Fibroblast of the aortic adventitia (primary cell): ENCODE results near the gene DNAH17. TPM values are rescaled to one million over a fixed set of nuclear protein-coding genes. Genes with fewer than 3 reads are reported as not detected.
A peak's percentile ranks its signal among the peaks of the same experiment; 100 is the strongest.

Experiments used
- DNase-seq: peaks from one replicate; pipeline ENCODE4 v3.0.0-alpha.2; 2010; ENCODE audit warnings: low read depth
- H3K4me3 ChIP-seq: 2 replicates; pipeline ENCODE4 v1.5.1; 2011; ENCODE audit warnings: low read depth, mild to moderate bottlenecking, control low read depth, low read length, moderate library complexity
- total RNA-seq: library from RNA; depleted of rRNA; stranded (reverse); fragments of >200 nt; gene quantifications from 2 replicates; pipeline ENCODE4 v1.2.3, GENCODE V29; 2012; ENCODE audit warnings: low replicate concordance
- TF ChIP-seq, protein P1 (sequence below): IDR thresholded peaks from 2 replicates; pipeline ENCODE4 v1.5.1; 2011; ENCODE audit warnings: mild to moderate bottlenecking, low read length, control low read depth, inconsistent platforms; ENCODE audit not compliant: insufficient read depth

DNAH17 gene
- total RNA-seq, 1 donor, result not detected

DNA sequence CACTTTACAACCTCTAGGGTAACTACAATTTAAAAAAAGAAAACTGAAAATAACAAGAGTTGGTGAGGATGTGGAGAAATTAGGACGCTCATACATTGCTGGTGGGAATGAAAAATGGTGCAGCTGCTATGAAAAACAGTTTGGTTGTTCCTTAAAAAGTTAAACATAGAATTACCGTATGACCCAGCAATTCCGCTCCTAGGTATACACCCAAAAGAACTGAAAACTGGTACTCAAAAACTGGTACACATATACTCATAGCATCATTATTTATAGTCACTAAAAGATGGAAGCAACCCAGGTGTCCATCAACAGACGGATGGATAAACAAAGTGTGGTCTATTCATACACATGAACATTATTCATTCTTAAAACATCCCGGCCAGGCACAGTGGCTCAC is 42.9 kb upstream of the DNAH17 start:
- TF ChIP-seq, protein P1, sequence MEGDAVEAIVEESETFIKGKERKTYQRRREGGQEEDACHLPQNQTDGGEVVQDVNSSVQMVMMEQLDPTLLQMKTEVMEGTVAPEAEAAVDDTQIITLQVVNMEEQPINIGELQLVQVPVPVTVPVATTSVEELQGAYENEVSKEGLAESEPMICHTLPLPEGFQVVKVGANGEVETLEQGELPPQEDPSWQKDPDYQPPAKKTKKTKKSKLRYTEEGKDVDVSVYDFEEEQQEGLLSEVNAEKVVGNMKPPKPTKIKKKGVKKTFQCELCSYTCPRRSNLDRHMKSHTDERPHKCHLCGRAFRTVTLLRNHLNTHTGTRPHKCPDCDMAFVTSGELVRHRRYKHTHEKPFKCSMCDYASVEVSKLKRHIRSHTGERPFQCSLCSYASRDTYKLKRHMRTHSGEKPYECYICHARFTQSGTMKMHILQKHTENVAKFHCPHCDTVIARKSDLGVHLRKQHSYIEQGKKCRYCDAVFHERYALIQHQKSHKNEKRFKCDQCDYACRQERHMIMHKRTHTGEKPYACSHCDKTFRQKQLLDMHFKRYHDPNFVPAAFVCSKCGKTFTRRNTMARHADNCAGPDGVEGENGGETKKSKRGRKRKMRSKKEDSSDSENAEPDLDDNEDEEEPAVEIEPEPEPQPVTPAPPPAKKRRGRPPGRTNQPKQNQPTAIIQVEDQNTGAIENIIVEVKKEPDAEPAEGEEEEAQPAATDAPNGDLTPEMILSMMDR, result no peak
- H3K4me3 ChIP-seq, result no peak overlapping the region
- DNase-seq, result no peak

DNA sequence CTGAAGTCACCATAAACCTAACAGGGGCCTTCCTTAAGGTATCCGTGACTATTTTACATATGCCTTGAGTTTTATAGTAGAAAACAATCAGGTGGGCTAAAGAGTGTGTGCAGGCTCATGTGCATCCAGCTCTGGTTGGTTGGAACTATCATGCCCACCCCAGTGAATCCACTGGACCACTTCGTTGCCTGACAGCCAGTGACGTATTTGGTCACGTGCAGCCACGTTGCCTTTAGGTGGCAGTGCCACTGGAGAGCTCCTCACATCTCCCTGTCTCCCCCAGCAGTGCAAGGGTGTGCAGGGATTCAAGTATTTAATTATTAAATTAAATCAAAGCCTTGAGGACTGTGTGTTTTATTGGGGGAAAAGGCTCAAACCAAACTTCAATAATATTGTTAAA is 42.1 kb upstream of the DNAH17 start:
- TF ChIP-seq, protein P1, result no peak
- no peak for DNase-seq
- no peak overlapping the region for H3K4me3 ChIP-seq

DNA sequence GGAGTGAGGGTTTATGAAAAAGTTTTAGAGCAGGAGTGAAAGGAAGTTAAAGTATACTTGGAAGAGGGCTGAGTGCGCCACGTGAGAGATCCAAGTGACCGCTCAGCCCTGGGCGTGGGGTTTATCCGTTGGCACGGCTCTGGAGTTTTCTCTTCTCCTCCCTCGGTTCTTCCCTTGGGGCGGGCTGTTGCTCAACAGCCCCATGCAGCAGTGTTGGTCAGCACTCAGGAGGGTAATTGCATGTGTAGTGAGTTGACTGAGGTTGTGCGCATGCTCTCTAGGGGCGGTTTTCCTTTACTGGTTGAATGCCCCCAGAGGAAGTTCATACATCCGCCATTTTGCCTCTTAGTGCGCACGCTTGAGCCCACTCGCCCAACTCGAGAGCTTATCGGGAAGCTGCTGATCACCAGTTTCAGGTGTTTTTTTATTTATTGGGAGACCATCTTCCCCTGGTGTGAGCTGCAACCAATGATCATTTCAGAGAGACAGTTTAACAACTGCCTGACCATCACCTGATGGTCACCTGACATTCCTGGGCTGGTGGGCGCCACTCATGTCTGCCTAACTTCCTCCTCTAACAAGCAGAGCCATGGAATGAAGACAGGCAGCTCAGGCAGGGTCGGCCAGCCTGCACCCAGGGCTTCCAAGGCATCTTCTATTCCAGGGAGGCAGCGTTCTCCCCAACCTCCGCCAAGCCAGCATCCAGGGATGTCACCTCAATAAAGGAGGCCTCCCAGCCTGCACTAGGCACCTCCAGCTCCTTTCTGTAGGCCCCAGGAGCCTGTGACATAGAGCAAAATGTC is 41.3 kb upstream of the DNAH17 start:
- TF ChIP-seq, protein P1, result no peak

DNA sequence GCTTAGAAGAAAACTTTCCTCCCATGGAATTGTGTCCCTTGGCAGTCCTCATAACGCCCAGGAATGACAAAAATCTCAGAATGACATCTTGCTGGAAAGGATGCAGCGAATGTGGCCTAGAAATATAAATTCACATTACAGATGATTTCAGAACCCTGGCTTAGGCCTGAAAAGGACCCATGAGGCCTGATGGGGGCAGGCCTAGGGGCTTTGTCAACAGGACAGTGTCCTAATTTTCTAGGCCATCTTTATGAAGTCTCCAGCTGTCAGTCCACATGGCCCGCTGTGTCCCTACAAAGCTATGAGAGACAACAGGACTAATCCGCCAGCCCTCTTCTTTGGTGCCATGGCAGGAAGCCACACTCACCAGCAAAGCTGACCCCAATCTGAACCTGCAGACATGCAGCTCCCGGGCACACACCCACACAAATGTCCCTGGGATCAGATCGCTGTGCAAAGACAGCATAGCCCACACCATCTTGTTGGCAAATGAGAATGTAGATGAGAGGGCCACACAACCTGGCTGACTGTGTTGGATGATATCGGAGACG is 40.4 kb upstream of the DNAH17 start:
- peak; percentile 26 for DNase-seq
- TF ChIP-seq, protein P1, result no peak
- no peak overlapping the region for H3K4me3 ChIP-seq

More for the DNA sequence above, 41.3 kb upstream of the DNAH17 start:
- no peak overlapping the region for H3K4me3 ChIP-seq
- peak; percentile 63 for DNase-seq

DNA sequence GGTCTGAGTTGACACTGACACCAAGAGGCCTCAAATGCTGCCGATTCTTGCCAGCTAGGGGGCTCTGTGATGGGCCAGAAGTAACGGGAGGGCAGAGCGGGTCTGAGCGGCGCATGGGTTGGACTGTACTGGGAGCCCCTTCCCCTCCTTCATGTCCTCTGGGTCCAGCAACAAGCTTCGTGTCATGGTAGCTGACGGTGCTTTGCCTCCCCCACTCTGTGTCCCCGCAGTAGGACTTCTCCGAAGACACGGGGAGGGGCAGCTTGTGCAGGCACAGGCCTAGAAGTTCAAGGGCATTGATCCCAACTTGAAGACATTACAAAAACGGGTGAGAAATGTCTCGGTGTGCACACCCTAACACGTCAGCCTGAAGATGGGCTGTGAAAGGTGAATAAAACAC is 39.8 kb upstream of the DNAH17 start:
- no peak overlapping the region for H3K4me3 ChIP-seq
- no peak for DNase-seq
- TF ChIP-seq, protein P1, result no peak

DNA sequence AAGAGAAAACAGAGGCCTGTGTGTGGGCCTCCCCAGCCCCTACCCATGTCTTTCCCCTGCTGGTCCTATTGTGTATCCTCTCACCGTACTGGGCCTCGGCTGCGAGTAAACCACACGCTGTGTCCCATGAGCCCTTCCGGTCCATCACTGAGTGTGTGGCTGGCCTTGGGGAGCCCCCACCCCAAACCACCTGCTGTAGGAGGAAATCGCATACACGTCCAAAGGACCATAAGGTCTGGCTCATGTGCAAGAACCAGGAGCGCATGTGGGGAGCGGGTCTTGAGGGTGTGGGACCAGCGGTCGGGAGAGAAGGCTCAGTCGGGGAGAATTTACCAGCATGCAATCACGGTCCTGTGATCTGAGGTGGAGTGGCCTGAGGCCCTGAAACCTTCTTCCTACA is 38.4 kb upstream of the DNAH17 start:
- TF ChIP-seq, protein P1, result no peak
- DNase-seq, result no peak
- H3K4me3 ChIP-seq, result no peak overlapping the region

DNA sequence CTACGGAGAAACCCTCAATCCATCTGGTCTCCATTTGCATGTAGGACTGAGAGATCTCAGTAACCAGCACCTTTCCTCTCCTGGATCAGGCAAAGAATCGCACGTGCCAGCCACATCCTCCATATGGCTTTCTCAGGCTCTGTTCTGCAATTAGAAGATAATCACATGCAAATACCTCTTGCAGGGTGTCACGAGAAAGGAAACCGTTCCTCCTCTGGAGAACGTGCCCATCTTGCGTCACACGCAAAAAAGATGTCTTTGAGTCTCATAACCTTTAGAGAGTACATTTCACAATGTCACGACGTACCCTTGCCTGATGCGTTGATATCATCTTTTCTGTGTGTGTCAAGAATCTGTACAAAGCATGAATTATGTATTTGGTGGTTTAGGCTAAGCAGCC is 36.2 kb upstream of the DNAH17 start:
- TF ChIP-seq, protein P1, result no peak
- no peak for DNase-seq
- no peak overlapping the region for H3K4me3 ChIP-seq
